Measurements from ENCODE around the gene P2RX7. TPM values are rescaled to one million over a fixed set of nuclear protein-coding genes. Genes with fewer than 3 reads are reported as not detected.
"Not testable (repeated sequence)": the region's sequence is repeated elsewhere in the genome, so short reads cannot be mapped to it uniquely, and the experiment has no call there.

Gene P2RX7
- total RNA-seq, 3 donors from 2014 or later = 3.8 to 8.5 (median 3.9) TPM

- H3K36me3 ChIP-seq = no peaks in the 10 kb centered on the region
- no peak overlapping the region for H3K27ac ChIP-seq
- H3K4me1 ChIP-seq = no peaks in the 10 kb centered on the region
- intact Hi-C loops (cut with DNase I; ENCODE audit: low total_unique reads) = no loop called here
- H3K27me3 ChIP-seq = no peaks in the 10 kb centered on the region
- no peak overlapping the region for H3K4me3 ChIP-seq
- DNase-seq (ENCODE audit: low spot score in 2 of 2) = no peak
- TF ChIP-seq POLR2A (IDR thresholded peaks at IDR 0.05) (no peak), POLR2AphosphoS5 (IDR thresholded peaks at IDR 0.05) (no peak), CTCF (IDR thresholded peaks at IDR 0.05) (no peak)
- H3K9me3 ChIP-seq = peaks cover 0 to 6% of the 10 kb centered on the region in 2 donors
These were observed 27.0 kb downstream of the P2RX7 start for GRCh38 chr12:121159467-121160307.

- Histone ChIP-seq H3K4me3 (no peak overlapping the region), H3K9me3 (peaks cover 0 to 6% of the 10 kb centered on the region in 2 donors), H3K27ac (no peak overlapping the region), H3K36me3 (no peaks in the 10 kb centered on the region), H3K4me1 (no peaks in the 10 kb centered on the region), H3K27me3 (no peaks in the 10 kb centered on the region)
- DNase-seq (ENCODE audit: low spot score in 2 of 2) = no peak
- TF ChIP-seq POLR2AphosphoS5 (IDR thresholded peaks at IDR 0.05) (no peak), POLR2A (IDR thresholded peaks at IDR 0.05) (no peak), CTCF (IDR thresholded peaks at IDR 0.05) (no peak)
- intact Hi-C loops (cut with DNase I; ENCODE audit: low total_unique reads) = no loop called here
These were observed 29.7 kb downstream of the P2RX7 start for GRCh38 chr12:121162384-121162783.

- DNase-seq (ENCODE audit: low spot score in 2 of 2) = no peak
- H3K4me1 ChIP-seq = no peaks in the 10 kb centered on the region
- no peak overlapping the region for H3K27ac ChIP-seq
- no peaks in the 10 kb centered on the region for H3K36me3 ChIP-seq
- intact Hi-C loops (cut with DNase I; ENCODE audit: low total_unique reads) = no loop called here
- TF ChIP-seq POLR2AphosphoS5 (IDR thresholded peaks at IDR 0.05) (no peak), CTCF (IDR thresholded peaks at IDR 0.05) (no peak), POLR2A (IDR thresholded peaks at IDR 0.05) (no peak)
- H3K9me3 ChIP-seq = peaks cover 0 to 3% of the 10 kb centered on the region in 2 donors
- no peak overlapping the region for H3K4me3 ChIP-seq
- H3K27me3 ChIP-seq = no peaks in the 10 kb centered on the region
These were observed 30.3 kb downstream of the P2RX7 start for GRCh38 chr12:121162985-121163384.

GRCh38 chr12:121164839-121165238, 32.2 kb downstream of the P2RX7 start:
- H3K27me3 ChIP-seq; H3K27ac ChIP-seq; intact Hi-C loops (cut with DNase I; ENCODE audit: low total_unique reads); DNase-seq (ENCODE audit: low spot score in 2 of 2); H3K9me3 ChIP-seq; H3K4me1 ChIP-seq; H3K4me3 ChIP-seq; H3K36me3 ChIP-seq: not testable (repeated sequence)

GRCh38 chr12:121165316-121165715, 32.6 kb downstream of the P2RX7 start:
- Histone ChIP-seq H3K4me1 (no peaks in the 10 kb centered on the region), H3K4me3 (no peak overlapping the region), H3K9me3 (no peaks in the 10 kb centered on the region), H3K27me3 (no peaks in the 10 kb centered on the region), H3K27ac (no peak overlapping the region), H3K36me3 (no peaks in the 10 kb centered on the region)
- no peak for TF ChIP-seq POLR2AphosphoS5 (IDR thresholded peaks at IDR 0.05)
- TF ChIP-seq CTCF (IDR thresholded peaks at IDR 0.05) = no peak
- no peak for TF ChIP-seq POLR2A (IDR thresholded peaks at IDR 0.05)
- intact Hi-C loops (cut with DNase I; ENCODE audit: low total_unique reads) = no loop called here
- DNase-seq (ENCODE audit: low spot score in 2 of 2) = no peak
